ENCODE measurements around the gene CCDC122. TPM values are rescaled to one million over a fixed set of nuclear protein-coding genes. Genes with fewer than 3 reads are reported as not detected.

The CCDC122 gene
- polyA plus RNA-seq, 1 experiment, result 1.6 TPM

GRCh38 chr13:43794416-43794815, 85.1 kb downstream of the CCDC122 start:
- Histone ChIP-seq H3K27me3 (ENCODE audit: control insufficient read depth, insufficient read depth, low read length) (no peaks in the 10 kb centered on the region), H3K9me3 (ENCODE audit: control insufficient read depth, insufficient read depth, low read length) (no peaks in the 10 kb centered on the region), H3K27ac (ENCODE audit: low read depth, low read length) (no peak overlapping the region), H3K4me3 (ENCODE audit: low read depth, low read length) (no peak overlapping the region)
- ChIA-PET CTCF (no interaction called here), POLR2A (no interaction called here)
- no peak for DNase-seq (ENCODE audit: low read depth, low spot score)
- TF ChIP-seq CTCF (IDR thresholded peaks at IDR 0.05; ENCODE audit: low read depth, low read length), result no peak

- ChIA-PET CTCF (interaction anchor here (1.1 to 2.2 kb wide), 3 partner anchors 12 to 707 kb away, joined by 3 to 9 read pairs (median 3); no protein-coding TSS in a partner anchor), POLR2A (no interaction called here)
- TF ChIP-seq CTCF (IDR thresholded peaks at IDR 0.05; ENCODE audit: low read depth, low read length), result no peak
- no peak for DNase-seq (ENCODE audit: low read depth, low spot score)
- Histone ChIP-seq H3K27me3 (ENCODE audit: control insufficient read depth, insufficient read depth, low read length) (no peaks in the 10 kb centered on the region), H3K27ac (ENCODE audit: low read depth, low read length) (no peak overlapping the region), H3K9me3 (ENCODE audit: control insufficient read depth, insufficient read depth, low read length) (no peaks in the 10 kb centered on the region), H3K4me3 (ENCODE audit: low read depth, low read length) (no peak overlapping the region)
Measured at GRCh38 chr13:43792076-43792881, 87.3 kb downstream of the CCDC122 start.

- no peaks in the 10 kb centered on the region for H3K27me3 ChIP-seq (ENCODE audit: control insufficient read depth, insufficient read depth, low read length)
- TF ChIP-seq CTCF (IDR thresholded peaks at IDR 0.05; ENCODE audit: low read depth, low read length), result peak; percentile 23; the same call in 1 of the 2 replicates
- DNase-seq (ENCODE audit: low read depth, low spot score), result no peak
- H3K27ac ChIP-seq (ENCODE audit: low read depth, low read length), result no peak overlapping the region
- POLR2A ChIA-PET, result no interaction called here
- no peaks in the 10 kb centered on the region for H3K9me3 ChIP-seq (ENCODE audit: control insufficient read depth, insufficient read depth, low read length)
- no peak overlapping the region for H3K4me3 ChIP-seq (ENCODE audit: low read depth, low read length)
- CTCF ChIA-PET, result interaction anchor here (0.7 to 1.1 kb wide), 2 partner anchors 16 to 94 kb away, joined by 3 to 4 read pairs; no protein-coding TSS in a partner anchor
Measured at GRCh38 chr13:43787997-43788396, 91.5 kb downstream of the CCDC122 start.

- Histone ChIP-seq H3K27me3 (ENCODE audit: control insufficient read depth, insufficient read depth, low read length) (no peaks in the 10 kb centered on the region), H3K9me3 (ENCODE audit: control insufficient read depth, insufficient read depth, low read length) (no peaks in the 10 kb centered on the region), H3K27ac (ENCODE audit: low read depth, low read length) (no peak overlapping the region), H3K4me3 (ENCODE audit: low read depth, low read length) (peak overlapping the region; percentile 72)
- POLR2A ChIA-PET, result no interaction called here
- CTCF ChIA-PET, result interaction anchor here (0.6 to 1.1 kb wide), 2 partner anchors 17 to 45 kb away, joined by 3 to 4 read pairs; no protein-coding TSS in a partner anchor
- TF ChIP-seq CTCF (IDR thresholded peaks at IDR 0.05; ENCODE audit: low read depth, low read length), result no peak
- DNase-seq (ENCODE audit: low read depth, low spot score), result no peak
Measured at GRCh38 chr13:43787518-43787891, 92.0 kb downstream of the CCDC122 start.

GRCh38 chr13:43786766-43787517, 92.6 kb downstream of the CCDC122 start, which contains the start of gene ENOX1:
TSS of gene ENOX1 (minus strand) at chr13:43786972.
- peak; percentile 49 for DNase-seq (ENCODE audit: low read depth, low spot score)
- no peaks in the 10 kb centered on the region for H3K9me3 ChIP-seq (ENCODE audit: control insufficient read depth, insufficient read depth, low read length)
- H3K27ac ChIP-seq (ENCODE audit: low read depth, low read length), result no peak within 1 kb of the TSS
- H3K4me3 ChIP-seq (ENCODE audit: low read depth, low read length), result peak within 1 kb of the TSS; percentile 72
- 0 out of 2 replicates have a peak, but pooled peaks have one; percentile 17 for TF ChIP-seq CTCF (IDR thresholded peaks at IDR 0.05; ENCODE audit: low read depth, low read length)
- ChIA-PET POLR2A (no interaction called here), CTCF (interaction anchor here (0.6 kb wide), 1 partner anchor 45 kb away, joined by 3 read pairs; no protein-coding TSS in a partner anchor)
- no peaks in the 10 kb centered on the region for H3K27me3 ChIP-seq (ENCODE audit: control insufficient read depth, insufficient read depth, low read length)

All from AG04450 (cell line).